HepG2 (cell line): ENCODE measurements around the gene CDKL2. TPM values are rescaled to one million over a fixed set of nuclear protein-coding genes. Genes with fewer than 3 reads are reported as not detected.
"Not testable (repeated sequence)": the region's sequence is repeated elsewhere in the genome, so short reads cannot be mapped to it uniquely, and the experiment has no call there.

Experiments used
- ATAC-seq: fragments of 200-7000 bp; cut with Tn5 transposase; 3 replicates; pipeline ENCODE4 v1.9.1; 2020; ENCODE audit warnings: mild to moderate bottlenecking, moderate library complexity
- BruUV-seq: library from RNA; stranded (reverse); fragments of 400-500 nt; replicated peaks from 2 replicates; lab custom pipeline; 2021; lab: Mats Ljungman, UMichigan
- CTCF ChIA-PET: fragments of 300-600 bp; formaldehyde crosslinking; extraction: SDS; loops from one replicate; lab custom pipeline; 2021; ENCODE audit warnings: low total read pairs, inconsistent platforms, low intra/inter-chr PET ratio; lab: Yijun Ruan, JAX
- POLR2A ChIA-PET: fragments of 350-600 bp; sonication (Branson Sonifier 250); formaldehyde crosslinking; loops from one replicate; lab custom pipeline; 2020; ENCODE audit warnings: antibody characterized with exemption, inconsistent platforms; lab: Yijun Ruan, JAX
- DNase-seq: peaks from one replicate; pipeline ENCODE4 v3.0.0-alpha.2; 2015; ENCODE audit warnings: low spot score
- FAIRE-seq: peaks from 3 replicates; lab custom pipeline; 2011; peaks lifted over from hg19 to GRCh38; lab: Jason Lieb, UNC
- H2AFZ ChIP-seq: one replicate; pipeline ENCODE4 v1.6.1; 2011; ENCODE audit warnings: low read length, inconsistent platforms
- H3K27ac ChIP-seq: fragments of 300-600 bp; 3 replicates; pipeline ENCODE4 v1.8.0; 2011; ENCODE audit warnings: mixed run types, mild to moderate bottlenecking, mixed read lengths, low read length, inconsistent platforms; ENCODE audit not compliant: insufficient read depth; ENCODE audit errors: extremely low read length
- H3K27me3 ChIP-seq, 2 experiments: fragments of 200-600 bp in 1 of 2; 2 replicates in 1 of 2; 3 replicates in 1 of 2; pipeline versions ENCODE4 v1.6.0 to v1.8.0; 2011; ENCODE audit warnings: low read length in 2 of 2, mild to moderate bottlenecking in 2 of 2, moderate library complexity in 2 of 2, inconsistent platforms in 1 of 2; ENCODE audit not compliant: insufficient read depth in 2 of 2, control insufficient read depth in 1 of 2
- H3K36me3 ChIP-seq, 2 experiments: fragments of 200-600 bp in 1 of 2; replicated peaks in 1 of 2; 2 replicates in 1 of 2; 3 replicates in 1 of 2; pipeline versions ENCODE4 v1.5.1 to v1.8.0; 2011; ENCODE audit warnings: low read length in 2 of 2, inconsistent platforms in 1 of 2; ENCODE audit not compliant: insufficient read depth in 2 of 2, control insufficient read depth in 1 of 2
- H3K4me1 ChIP-seq: 2 replicates; pipeline ENCODE4 v1.5.1; 2012; ENCODE audit warnings: low read length, inconsistent platforms; ENCODE audit not compliant: insufficient read depth
- H3K4me2 ChIP-seq: 2 replicates; pipeline ENCODE4 v1.6.0; 2011; ENCODE audit warnings: low read depth, low read length, inconsistent platforms
- H3K4me3 ChIP-seq, 3 experiments: fragments of 200-600 bp in 1 of 3; sonication (generic), shearing (Covaris generic) in 1 of 3; replicated peaks in 1 of 3; 2 replicates each; pipeline ENCODE4 v1.5.1; 2011 to 2016; ENCODE audit warnings: low read length in 3 of 3, inconsistent platforms in 2 of 3, low read depth in 2 of 3, mild to moderate bottlenecking in 2 of 3, control low read depth in 1 of 3, mixed read lengths in 1 of 3; ENCODE audit not compliant: insufficient read depth in 1 of 3
- H3K79me2 ChIP-seq: one replicate; pipeline ENCODE4 v1.6.1; 2011; ENCODE audit warnings: low read length, inconsistent platforms; ENCODE audit not compliant: insufficient read depth
- H3K9ac ChIP-seq: 2 replicates; pipeline ENCODE4 v1.6.0; 2011; ENCODE audit warnings: mild to moderate bottlenecking, low read depth, low read length, inconsistent platforms; ENCODE audit not compliant: insufficient read depth
- H3K9me3 ChIP-seq: 2 replicates; pipeline ENCODE4 v1.5.1; 2012; ENCODE audit warnings: mild to moderate bottlenecking, low read length
- H4K20me1 ChIP-seq: 2 replicates; pipeline ENCODE4 v1.6.0; 2011; ENCODE audit warnings: inconsistent platforms, mild to moderate bottlenecking, low read length, moderate library complexity; ENCODE audit not compliant: insufficient read depth
- WGBS: methylation state at CpG from one replicate; pipeline ENCODE4 v1.1.6; 2017; ENCODE audit warnings: low lambda C conversion rate; 5-methylcytosine and 5-hydroxymethylcytosine counted together
- in situ Hi-C: cut with HindIII; loops from 2 replicates; pipeline ENCODE4 v1.10.0; 2017; ENCODE audit warnings: low pct_unique_long_range_greater_than_20kb; ENCODE audit not compliant: extremely low pct_ligation_motif_present
- intact Hi-C: fragments of 100-400 bp; cut with micrococcal nuclease; formaldehyde crosslinking; loops from one replicate; pipeline ENCODE4 v1.10.0; 2022; ENCODE audit not compliant: unreplicated experiment
- polyA plus RNA-seq, 8 experiments: library from polyadenylated mRNA; depleted of rRNA in 3 of 8; stranded (reverse) in 7 of 8; unstranded in 1 of 8; fragments of >200 nt; fragmentation: Illumina TruSeq in 4 of 8; extraction: Trizol in 4 of 8; gene quantifications; 2 replicates each; pipeline versions ENCODE4 v1.2.1 to v1.2.3, GENCODE V29; 2011 to 2016; ENCODE audit warnings: low read depth in 4 of 8, missing spikeins in 1 of 8, mixed read lengths in 1 of 8; ENCODE audit not compliant: insufficient read depth in 1 of 8
- total RNA-seq, 5 experiments: library from RNA; depleted of rRNA; stranded (reverse); fragments of >200 nt; fragmentation: Illumina TruSeq; extraction: Trizol; gene quantifications; 2 replicates each; pipeline ENCODE4 v1.2.3, GENCODE V29; 2016; ENCODE audit warnings: low read depth in 1 of 5

The CDKL2 gene
- total and polyA plus RNA-seq, 2 of the 13 experiments (the other 11 are each of a cell fraction or from before 2014, with no cell fraction given): not detected

DNA sequence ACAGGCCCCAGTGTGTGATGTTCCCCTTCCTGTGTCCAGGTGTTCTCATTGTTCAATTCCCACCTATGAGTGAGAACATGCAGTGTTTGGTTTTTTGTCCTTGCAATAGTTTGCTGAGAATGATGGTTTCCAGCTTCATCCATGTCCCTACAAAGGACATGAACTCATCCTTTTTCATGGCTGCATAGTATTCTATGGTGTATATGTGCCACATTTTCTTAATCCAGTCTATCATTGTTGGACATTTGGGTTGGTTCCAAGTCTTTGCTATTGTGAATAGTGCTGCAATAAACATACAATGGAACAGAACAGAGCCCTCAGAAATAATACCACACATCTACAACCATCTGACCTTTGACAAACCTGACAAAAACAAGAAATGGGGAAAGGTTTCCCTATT lies 96.4 kb downstream of the CDKL2 start:
- H3K9ac ChIP-seq, H3K79me2 ChIP-seq, H3K27me3 ChIP-seq, POLR2A ChIA-PET, in situ Hi-C loops, H2AFZ ChIP-seq, BruUV-seq, CTCF ChIA-PET, H3K27ac ChIP-seq, H3K4me3 ChIP-seq, H3K4me1 ChIP-seq, ATAC-seq, intact Hi-C loops, H3K9me3 ChIP-seq, FAIRE-seq, H4K20me1 ChIP-seq, H3K4me2 ChIP-seq, DNase-seq: not testable (repeated sequence)
- peaks cover 0 to 17% of the 10 kb centered on the region in 2 experiments; a peak in 2 of 5 replicates for H3K36me3 ChIP-seq

DNA sequence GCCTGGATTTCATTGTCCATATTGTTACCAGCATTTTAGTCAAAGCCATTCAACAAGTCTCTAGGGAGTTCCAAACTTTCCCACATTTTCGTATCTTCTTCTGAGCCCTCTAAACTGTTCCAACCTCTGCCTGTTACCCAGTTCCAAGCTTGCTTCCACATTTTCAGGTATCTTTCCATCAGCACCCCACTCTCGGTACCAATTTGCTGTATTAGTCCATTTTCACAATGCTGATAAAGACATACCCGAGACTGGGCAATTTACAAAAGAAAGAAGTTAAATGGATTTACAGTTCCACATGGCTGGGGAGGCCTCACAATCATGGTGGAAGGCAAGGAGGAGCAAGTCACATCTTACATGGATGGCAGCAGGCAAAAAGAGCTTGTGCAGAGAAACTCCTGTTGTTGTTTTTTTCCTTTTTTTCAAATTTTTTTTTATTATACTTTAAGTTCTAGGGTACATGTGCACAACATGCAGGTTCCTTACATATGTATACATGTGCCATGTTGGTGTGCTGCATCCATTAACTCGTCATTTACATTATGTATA lies 96.9 kb downstream of the CDKL2 start:
- H3K4me2 ChIP-seq, intact Hi-C loops, H3K4me1 ChIP-seq, H2AFZ ChIP-seq, ATAC-seq, CTCF ChIA-PET, H3K4me3 ChIP-seq, FAIRE-seq, H3K9ac ChIP-seq, DNase-seq, H4K20me1 ChIP-seq, H3K27me3 ChIP-seq, POLR2A ChIA-PET, H3K27ac ChIP-seq, in situ Hi-C loops, H3K79me2 ChIP-seq, H3K9me3 ChIP-seq, BruUV-seq: not testable (repeated sequence)
- peaks cover 0 to 17% of the 10 kb centered on the region in 2 experiments; a peak in 2 of 5 replicates for H3K36me3 ChIP-seq
- WGBS: 96% methylated on average over 4 of the region's 4 CpGs

DNA sequence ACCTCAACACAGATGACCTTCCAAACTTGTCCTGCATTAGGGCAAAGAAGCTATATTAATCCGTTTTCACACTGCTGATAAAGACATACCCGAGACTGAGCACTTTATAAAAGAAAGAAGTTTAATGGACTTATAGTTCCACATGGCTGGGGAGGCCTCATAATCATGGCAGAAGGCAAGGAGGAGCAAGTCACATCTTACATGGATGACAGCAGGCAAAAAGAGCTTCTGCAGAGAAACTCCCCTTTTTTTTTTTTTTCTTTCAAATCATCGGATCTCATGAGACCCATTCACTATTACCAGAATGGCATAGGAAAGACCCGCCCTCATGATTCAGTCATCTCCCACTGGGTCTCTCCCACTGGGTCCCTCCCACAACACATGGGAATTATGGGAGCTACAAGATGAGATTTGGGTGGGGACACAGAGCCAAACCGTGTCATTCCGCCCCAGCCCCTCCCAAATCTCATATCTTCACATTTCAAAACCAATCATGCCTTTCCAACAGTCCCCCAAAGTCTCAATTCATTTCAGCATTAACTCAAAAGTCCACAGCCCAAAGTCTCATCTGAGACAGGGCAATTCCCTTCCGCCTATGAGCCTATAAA lies 98.7 kb downstream of the CDKL2 start:
- H3K4me2 ChIP-seq, H3K9ac ChIP-seq, H3K27ac ChIP-seq, CTCF ChIA-PET, H2AFZ ChIP-seq, H3K4me1 ChIP-seq, FAIRE-seq, in situ Hi-C loops, H3K79me2 ChIP-seq, H3K4me3 ChIP-seq, H4K20me1 ChIP-seq, DNase-seq, intact Hi-C loops, ATAC-seq, BruUV-seq, H3K27me3 ChIP-seq, H3K9me3 ChIP-seq: not testable (repeated sequence)
- WGBS: 97% methylated on average over 7 of the region's 7 CpGs
- peaks cover 2 to 34% of the 10 kb centered on the region in 2 experiments; a peak in 4 of 5 replicates for H3K36me3 ChIP-seq
- POLR2A ChIA-PET: interaction anchor here (1.8 kb wide), 1 partner anchor 17 kb away, joined by 4 read pairs; the partner anchor contains the start of genes RCHY1 and THAP6
